Gastrocnemius medialis (tissue), 4 donors: Measurements from ENCODE around the gene FGFBP1. TPM values are rescaled to one million over a fixed set of nuclear protein-coding genes. Genes with fewer than 3 reads are reported as not detected.

Source experiments
- ATAC-seq, 2 donors: fragments of 150-250 bp; one replicate each; pipeline ENCODE4 v1.9.1; 2016
- DNase-seq, 2 donors: peaks; one replicate each; pipeline ENCODE4 v3.0.0-alpha.2; 2019
- H3K27ac ChIP-seq, 4 donors: fragments of 200-600 bp; sonication (generic); 1 replicate in 1 of 4; 2 replicates in 3 of 4; pipeline ENCODE4 v1.5.1; 2016 to 2018; ENCODE audit warnings: mild to moderate bottlenecking in 2 of 4, moderate library complexity in 1 of 4
- H3K27me3 ChIP-seq, 3 donors: fragments of 200-600 bp; sonication (generic) in 2 of 3; 1 replicate in 1 of 3; 2 replicates in 2 of 3; pipeline versions ENCODE4 v1.5.1 to v1.6.0; 2016 to 2019; ENCODE audit warnings: mild to moderate bottlenecking in 1 of 3, moderate library complexity in 1 of 3
- H3K36me3 ChIP-seq, 2 donors: fragments of 200-600 bp; sonication (generic) in 1 of 2; one replicate each; pipeline ENCODE4 v1.5.1; 2017 to 2018
- H3K4me1 ChIP-seq, 2 donors: fragments of 200-600 bp; sonication (generic) in 1 of 2; one replicate each; pipeline ENCODE4 v1.5.1; 2016 to 2017; ENCODE audit warnings: mild to moderate bottlenecking in 2 of 2
- H3K4me3 ChIP-seq, 4 donors: fragments of 200-600 bp; sonication (generic) in 3 of 4; 1 replicate in 1 of 4; 2 replicates in 3 of 4; pipeline ENCODE4 v1.5.1; 2016 to 2019; ENCODE audit warnings: mild to moderate bottlenecking in 2 of 4
- H3K9me3 ChIP-seq, 3 donors: fragments of 200-600 bp; sonication (generic) in 2 of 3; 1 replicate in 1 of 3; 2 replicates in 2 of 3; pipeline ENCODE4 v1.5.1; 2016 to 2019
- POLR2A ChIP-seq, 2 donors: fragments of 450-650 bp; IDR thresholded peaks; one replicate each; pipeline ENCODE4 v1.6.1; 2017; ENCODE audit warnings: antibody characterized with exemption in 2 of 2, mild to moderate bottlenecking in 2 of 2, moderate library complexity in 2 of 2
- in situ Hi-C, 4 donors: fragments of 200-750 bp; cut with MboI; loops; one replicate each; pipeline versions ENCODE4 v1.15.0 to v1.8.0; 2017; ENCODE audit warnings: low sequenced_read_pairs in 4 of 4
- intact Hi-C: fragments of 100-400 bp; cut with DNase I; formaldehyde crosslinking; loops from one replicate; pipeline ENCODE4 v1.15.1; 2023; ENCODE audit warnings: low total_unique reads
- total RNA-seq, 4 donors: library from RNA; depleted of rRNA; stranded (reverse); fragments of >200 nt; gene quantifications; one replicate each; pipeline versions ENCODE4 v1.1.0 to v1.2.3, GENCODE V29; 2016
- TF ChIP-seq, protein P1 (sequence below), 5 experiments: fragments of 450-650 bp in 3 of 5; fragments of 200-600 bp in 2 of 5; sonication (generic) in 2 of 5; IDR thresholded peaks in 4 of 5; conservative IDR thresholded peaks in 1 of 5; 1 replicate in 4 of 5; 2 replicates in 1 of 5; pipeline ENCODE4 v1.5.1; 2016 to 2019; ENCODE audit warnings: antibody characterized with exemption in 5 of 5, mild to moderate bottlenecking in 3 of 5, moderate library complexity in 3 of 5

The FGFBP1 gene
- total RNA-seq, 4 donors from 2014 or later: not detected

DNA sequence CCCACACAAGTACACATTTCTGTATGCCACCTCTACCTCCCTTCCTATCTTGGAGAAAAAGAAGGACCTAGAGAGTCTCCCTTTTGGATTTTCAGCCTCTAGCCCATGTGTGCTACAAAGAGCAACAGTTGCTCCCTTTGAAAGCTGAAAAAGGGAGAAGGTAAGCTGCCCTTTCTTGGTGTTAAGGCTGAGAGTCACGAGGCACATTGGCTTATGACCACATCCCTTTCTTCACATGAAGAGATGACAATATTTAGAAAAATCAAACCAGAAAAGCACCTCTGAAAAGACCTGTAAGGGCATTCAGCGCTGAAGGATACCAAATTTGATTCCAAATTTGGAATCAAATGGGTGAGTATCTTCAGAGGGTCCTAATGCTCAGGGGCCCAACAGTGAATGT lies 6.4 kb upstream of the FGFBP1 start:
- no peaks in the 10 kb centered on the region for H3K27me3 ChIP-seq
- DNase-seq: no peak
- in situ Hi-C loops (no loop called here), intact Hi-C loops (no loop called here)
- no peak for ATAC-seq
- TF ChIP-seq, protein P1, sequence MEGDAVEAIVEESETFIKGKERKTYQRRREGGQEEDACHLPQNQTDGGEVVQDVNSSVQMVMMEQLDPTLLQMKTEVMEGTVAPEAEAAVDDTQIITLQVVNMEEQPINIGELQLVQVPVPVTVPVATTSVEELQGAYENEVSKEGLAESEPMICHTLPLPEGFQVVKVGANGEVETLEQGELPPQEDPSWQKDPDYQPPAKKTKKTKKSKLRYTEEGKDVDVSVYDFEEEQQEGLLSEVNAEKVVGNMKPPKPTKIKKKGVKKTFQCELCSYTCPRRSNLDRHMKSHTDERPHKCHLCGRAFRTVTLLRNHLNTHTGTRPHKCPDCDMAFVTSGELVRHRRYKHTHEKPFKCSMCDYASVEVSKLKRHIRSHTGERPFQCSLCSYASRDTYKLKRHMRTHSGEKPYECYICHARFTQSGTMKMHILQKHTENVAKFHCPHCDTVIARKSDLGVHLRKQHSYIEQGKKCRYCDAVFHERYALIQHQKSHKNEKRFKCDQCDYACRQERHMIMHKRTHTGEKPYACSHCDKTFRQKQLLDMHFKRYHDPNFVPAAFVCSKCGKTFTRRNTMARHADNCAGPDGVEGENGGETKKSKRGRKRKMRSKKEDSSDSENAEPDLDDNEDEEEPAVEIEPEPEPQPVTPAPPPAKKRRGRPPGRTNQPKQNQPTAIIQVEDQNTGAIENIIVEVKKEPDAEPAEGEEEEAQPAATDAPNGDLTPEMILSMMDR (IDR thresholded peaks at IDR 0.05 in 4 of 5, conservative IDR thresholded peaks at IDR 0.05 in 1 of 5): no peak
- TF ChIP-seq POLR2A (IDR thresholded peaks at IDR 0.05): no peak
- H3K4me1 ChIP-seq: no peaks in the 10 kb centered on the region
- H3K36me3 ChIP-seq: no peaks in the 10 kb centered on the region
- H3K27ac ChIP-seq: no peak overlapping the region
- H3K4me3 ChIP-seq: no peak overlapping the region
- no peaks in the 10 kb centered on the region for H3K9me3 ChIP-seq

DNA sequence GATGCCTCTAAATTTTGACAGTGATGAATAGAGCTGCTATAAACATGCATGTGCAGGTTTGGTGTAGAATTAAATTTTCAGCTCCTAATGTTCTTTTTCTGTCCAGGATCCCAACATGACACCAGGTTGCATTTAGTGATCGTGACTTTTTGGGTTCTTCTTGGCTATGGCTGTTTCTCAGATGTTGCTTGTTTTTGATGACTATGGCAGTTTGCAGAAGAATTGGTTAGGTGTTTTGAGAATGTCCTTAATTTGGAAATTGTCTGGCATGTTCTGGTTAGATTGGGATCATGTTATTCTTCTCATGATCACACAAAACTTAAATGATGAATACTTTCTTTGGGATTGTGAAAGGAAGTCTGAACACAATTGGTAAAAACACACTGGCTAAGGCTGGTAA lies 3.7 kb upstream of the FGFBP1 start:
- ATAC-seq (no peak), DNase-seq (no peak)
- intact Hi-C loops: no loop called here
- H3K27me3 ChIP-seq: no peaks in the 10 kb centered on the region
- TF ChIP-seq POLR2A (IDR thresholded peaks at IDR 0.05): no peak
- TF ChIP-seq, protein P1 (IDR thresholded peaks at IDR 0.05 in 4 of 5, conservative IDR thresholded peaks at IDR 0.05 in 1 of 5): no peak
- H3K4me3 ChIP-seq: no peak overlapping the region
- H3K36me3 ChIP-seq: no peaks in the 10 kb centered on the region
- no peaks in the 10 kb centered on the region for H3K9me3 ChIP-seq
- no peaks in the 10 kb centered on the region for H3K4me1 ChIP-seq
- in situ Hi-C loops: no loop called here
- no peak overlapping the region for H3K27ac ChIP-seq

DNA sequence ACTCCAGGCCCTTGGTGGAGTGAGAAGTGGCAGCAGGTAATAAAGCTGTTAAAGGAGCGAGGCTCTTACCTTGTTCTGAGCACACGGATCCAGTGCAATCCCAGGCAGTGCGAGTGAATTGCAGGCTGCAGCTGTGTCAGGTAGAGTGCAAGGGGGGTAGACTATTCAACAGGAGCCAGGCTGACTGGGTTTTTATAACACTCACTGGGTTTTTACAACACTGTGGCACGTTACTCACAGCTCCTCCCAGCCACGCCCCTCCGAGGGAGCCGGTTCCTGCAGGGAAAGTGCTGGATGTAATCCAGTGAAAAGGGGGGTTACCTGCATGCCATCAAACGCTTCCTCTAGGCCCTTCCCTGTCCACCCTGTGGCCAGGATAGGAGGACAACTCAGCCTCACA lies 358 bp downstream of the FGFBP1 start:
- H3K4me1 ChIP-seq: no peaks in the 10 kb centered on the region
- no peaks in the 10 kb centered on the region for H3K9me3 ChIP-seq
- intact Hi-C loops (no loop called here), in situ Hi-C loops (no loop called here)
- H3K27me3 ChIP-seq: no peaks in the 10 kb centered on the region
- DNase-seq (no peak), ATAC-seq (no peak)
- no peak overlapping the region for H3K4me3 ChIP-seq
- H3K27ac ChIP-seq: no peak overlapping the region
- no peaks in the 10 kb centered on the region for H3K36me3 ChIP-seq
- no peak for TF ChIP-seq POLR2A (IDR thresholded peaks at IDR 0.05)
- TF ChIP-seq, protein P1 (IDR thresholded peaks at IDR 0.05 in 4 of 5, conservative IDR thresholded peaks at IDR 0.05 in 1 of 5): no peak

DNA sequence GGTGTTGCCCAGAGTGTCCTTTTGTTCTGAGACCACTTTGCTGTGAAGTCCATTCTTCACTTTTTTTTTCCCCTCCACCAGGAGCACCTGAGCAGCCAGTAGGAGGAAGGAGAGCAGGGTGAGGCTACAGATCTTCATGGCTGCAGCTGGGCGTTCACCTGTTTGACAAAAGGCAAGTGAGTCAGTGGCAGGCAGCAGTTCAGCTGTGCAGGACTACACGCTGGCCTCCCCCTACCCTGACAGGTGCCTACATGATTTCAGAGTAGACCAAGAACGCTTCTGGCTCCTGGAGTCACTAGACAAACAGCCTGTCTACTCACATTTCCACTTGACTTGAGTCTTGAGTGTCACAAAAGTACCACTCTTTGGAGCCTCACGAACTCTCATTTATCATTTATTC lies 2.0 kb downstream of the FGFBP1 start:
- DNase-seq: no peak
- TF ChIP-seq, protein P1 (IDR thresholded peaks at IDR 0.05 in 4 of 5, conservative IDR thresholded peaks at IDR 0.05 in 1 of 5): no peak
- TF ChIP-seq POLR2A (IDR thresholded peaks at IDR 0.05): no peak
- in situ Hi-C loops: no loop called here

More for the DNA sequence above, 2.0 kb downstream of the FGFBP1 start:
- no peaks in the 10 kb centered on the region for H3K4me1 ChIP-seq
- H3K36me3 ChIP-seq: no peaks in the 10 kb centered on the region
- no peak for ATAC-seq
- no peaks in the 10 kb centered on the region for H3K27me3 ChIP-seq
- H3K27ac ChIP-seq: no peak overlapping the region
- intact Hi-C loops: no loop called here
- H3K4me3 ChIP-seq: no peak overlapping the region
- no peaks in the 10 kb centered on the region for H3K9me3 ChIP-seq
